GM23248 (cell line): Measurements from ENCODE around the gene DDOST. TPM values are rescaled to one million over a fixed set of nuclear protein-coding genes. Genes with fewer than 3 reads are reported as not detected.

Source experiments
- DNase-seq: peaks from one replicate; pipeline ENCODE4 v3.0.0-alpha.2; 2015
- H2AFZ ChIP-seq: fragments of 200-600 bp; sonication (generic); 2 replicates; pipeline ENCODE4 v1.6.1; 2016; ENCODE audit warnings: antibody characterized with exemption
- H3F3A ChIP-seq: fragments of 200-600 bp; sonication (generic); 2 replicates; pipeline ENCODE4 v1.6.1; 2016; ENCODE audit warnings: mild to moderate bottlenecking, antibody characterized with exemption, mixed run types; ENCODE audit not compliant: insufficient read depth
- H3K27ac ChIP-seq: fragments of 200-600 bp; sonication (generic); 2 replicates; pipeline ENCODE4 v1.5.1; 2016; ENCODE audit warnings: mild to moderate bottlenecking
- H3K27me3 ChIP-seq: fragments of 200-600 bp; sonication (generic); replicated peaks from 2 replicates; pipeline ENCODE4 v1.6.1; 2016; ENCODE audit warnings: mild to moderate bottlenecking; ENCODE audit not compliant: insufficient read depth
- H3K36me3 ChIP-seq: fragments of 200-600 bp; sonication (generic); 2 replicates; pipeline ENCODE4 v1.6.1; 2016; ENCODE audit warnings: low read depth, mild to moderate bottlenecking
- H3K4me1 ChIP-seq: fragments of 200-600 bp; sonication (generic); 2 replicates; pipeline ENCODE4 v1.6.1; 2016; ENCODE audit warnings: mild to moderate bottlenecking; ENCODE audit not compliant: insufficient read depth
- H3K4me2 ChIP-seq: fragments of 200-600 bp; sonication (generic); one replicate; pipeline ENCODE4 v1.6.1; 2016; ENCODE audit warnings: mild to moderate bottlenecking; ENCODE audit not compliant: unreplicated experiment
- H3K4me3 ChIP-seq: fragments of 200-600 bp; sonication (generic); 2 replicates; pipeline ENCODE4 v1.5.1; 2016; ENCODE audit warnings: mild to moderate bottlenecking
- H3K79me2 ChIP-seq: fragments of 200-600 bp; sonication (generic); 2 replicates; pipeline ENCODE4 v1.6.1; 2016; ENCODE audit warnings: mild to moderate bottlenecking; ENCODE audit not compliant: insufficient read depth
- H3K9ac ChIP-seq: fragments of 200-600 bp; sonication (generic); 2 replicates; pipeline ENCODE4 v1.6.1; 2016; ENCODE audit warnings: mild to moderate bottlenecking
- H3K9me2 ChIP-seq: fragments of 200-600 bp; sonication (generic); 2 replicates; pipeline ENCODE4 v1.6.1; 2016; ENCODE audit warnings: mixed run types, mild to moderate bottlenecking, moderate library complexity; ENCODE audit not compliant: insufficient read depth
- H3K9me3 ChIP-seq: fragments of 200-600 bp; sonication (generic); one replicate; pipeline ENCODE4 v1.6.1; 2017; ENCODE audit warnings: low read depth
- H4K20me1 ChIP-seq: fragments of 200-600 bp; sonication (generic); 2 replicates; pipeline ENCODE4 v1.6.0; 2016; ENCODE audit not compliant: insufficient read depth
- EZH2 ChIP-seq: fragments of 200-600 bp; sonication (generic); IDR thresholded peaks from 2 replicates; pipeline ENCODE4 v1.6.1; 2018; ENCODE audit warnings: antibody characterized with exemption, mild to moderate bottlenecking; ENCODE audit not compliant: insufficient read depth, poor library complexity, severe bottlenecking
- EZH2phosphoT487 ChIP-seq: fragments of 200-600 bp; sonication (generic); IDR thresholded peaks from 2 replicates; pipeline ENCODE4 v1.6.1; 2018; ENCODE audit warnings: antibody characterized with exemption, moderate library complexity, mild to moderate bottlenecking, low read depth; ENCODE audit not compliant: insufficient read depth
- WGBS, 2 experiments: methylation state at CpG; one replicate each; pipeline ENCODE4 v1.1.6; 2015 to 2017; ENCODE audit warnings: low lambda C conversion rate in 2 of 2, low coverage in 1 of 2; ENCODE audit errors: missing lambda C conversion rate in 2 of 2; 5-methylcytosine and 5-hydroxymethylcytosine counted together
- in situ Hi-C: fragments of 300-500 bp; cut with MboI; formaldehyde crosslinking; loops from 2 replicates; pipeline ENCODE4 v1.15.0; 2020
- polyA plus RNA-seq: library from polyadenylated mRNA; unstranded; fragments of >200 nt; fragmentation: Nextera tagmentation; extraction: Ambion mirVana; gene quantifications from 2 replicates; pipeline ENCODE4 v1.2.1, GENCODE V29; 2016
- total RNA-seq: library from RNA; depleted of rRNA; stranded (reverse); fragments of >200 nt; shearing (Covaris generic); gene quantifications from 2 replicates; pipeline ENCODE4 v1.2.3, GENCODE V29; 2014

DDOST gene
- total and polyA plus RNA-seq, 2 experiments from 2014 or later, result 348 to 356 TPM

DNA sequence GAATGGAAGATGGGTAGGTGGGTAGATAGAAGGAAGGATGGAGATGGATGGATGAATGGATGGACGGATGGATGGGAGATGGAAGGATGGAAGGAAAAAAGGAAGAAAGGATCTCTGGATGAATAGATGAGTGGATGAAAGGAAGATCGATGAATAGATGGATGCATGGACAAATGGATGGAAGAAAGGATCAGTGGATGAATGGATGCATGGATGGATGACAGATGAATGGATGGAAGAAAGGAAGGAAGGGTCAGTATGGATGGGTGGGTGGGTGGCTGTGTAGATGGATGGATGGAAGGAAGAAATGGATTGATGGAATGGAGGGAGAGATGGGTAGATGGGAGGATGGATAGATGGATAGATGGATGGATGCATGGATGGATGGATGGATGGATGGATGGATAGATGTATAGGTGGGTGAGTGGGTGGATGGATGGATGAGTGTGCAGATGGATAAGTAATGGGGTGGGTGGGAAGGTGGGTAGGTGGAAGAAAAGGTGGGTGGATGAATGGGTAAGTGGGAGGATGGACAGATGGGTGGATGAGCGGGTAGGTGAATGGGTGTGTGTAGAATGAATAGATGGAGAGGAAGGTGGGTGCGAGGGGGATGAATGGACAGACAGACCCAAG is 42.1 kb upstream of the DDOST start:
- H3K79me2 ChIP-seq, result no peaks in the 10 kb centered on the region
- no peaks in the 10 kb centered on the region for H3K9me3 ChIP-seq
- no peak for DNase-seq
- 89 to 98% methylated on average over 4 of the region's 4 CpGs for WGBS, 2 experiments
- no peak overlapping the region for H3K4me3 ChIP-seq
- H3K27me3 ChIP-seq, result no peaks in the 10 kb centered on the region
- H3K4me1 ChIP-seq, result peaks cover 9% of the 10 kb centered on the region
- no peaks in the 10 kb centered on the region for H3K36me3 ChIP-seq
- in situ Hi-C loops, result no loop called here
- no peaks in the 10 kb centered on the region for H4K20me1 ChIP-seq
- no peak overlapping the region for H3K4me2 ChIP-seq
- no peaks in the 10 kb centered on the region for H3K9me2 ChIP-seq
- no peak overlapping the region for H3K27ac ChIP-seq
- no peak for TF ChIP-seq EZH2phosphoT487
- TF ChIP-seq EZH2, result no peak
- no peaks in the 10 kb centered on the region for H3F3A ChIP-seq
- no peak overlapping the region for H3K9ac ChIP-seq
- H2AFZ ChIP-seq, result no peak overlapping the region

DNA sequence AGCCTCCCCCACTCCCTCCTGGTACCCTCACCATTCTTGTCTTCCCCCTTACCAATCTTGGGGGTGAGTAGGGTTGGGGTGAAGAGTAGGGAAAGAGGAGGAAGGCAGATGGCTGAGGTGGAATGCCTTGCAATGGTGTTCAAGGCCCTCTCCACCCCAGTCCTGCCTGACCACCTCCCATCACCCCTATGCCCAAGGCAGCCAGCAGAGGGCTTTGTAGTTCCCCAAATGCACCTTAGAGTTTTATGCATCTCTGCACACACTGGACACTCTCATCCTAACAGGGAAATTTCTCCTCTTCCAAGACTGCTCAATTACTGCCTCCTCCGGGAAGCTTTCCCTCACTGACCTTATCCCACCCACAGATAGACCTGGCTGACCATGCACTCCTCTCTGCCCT is 41.2 kb upstream of the DDOST start:
- Histone ChIP-seq H3K4me2 (no peak overlapping the region), H3K4me3 (no peak overlapping the region), H3K4me1 (peaks cover 17% of the 10 kb centered on the region), H3K27ac (no peak overlapping the region), H3K9ac (no peak overlapping the region), H3K9me3 (no peaks in the 10 kb centered on the region), H2AFZ (no peak overlapping the region), H3K79me2 (no peaks in the 10 kb centered on the region), H3K9me2 (no peaks in the 10 kb centered on the region), H4K20me1 (no peaks in the 10 kb centered on the region), H3F3A (no peaks in the 10 kb centered on the region), H3K27me3 (no peaks in the 10 kb centered on the region), H3K36me3 (no peaks in the 10 kb centered on the region)
- peak; percentile 46 for DNase-seq
- in situ Hi-C loops, result no loop called here
- TF ChIP-seq EZH2, result no peak
- no peak for TF ChIP-seq EZH2phosphoT487
- WGBS, 2 experiments, result 82 to 100% methylated on average over 1 of the region's 1 CpG

DNA sequence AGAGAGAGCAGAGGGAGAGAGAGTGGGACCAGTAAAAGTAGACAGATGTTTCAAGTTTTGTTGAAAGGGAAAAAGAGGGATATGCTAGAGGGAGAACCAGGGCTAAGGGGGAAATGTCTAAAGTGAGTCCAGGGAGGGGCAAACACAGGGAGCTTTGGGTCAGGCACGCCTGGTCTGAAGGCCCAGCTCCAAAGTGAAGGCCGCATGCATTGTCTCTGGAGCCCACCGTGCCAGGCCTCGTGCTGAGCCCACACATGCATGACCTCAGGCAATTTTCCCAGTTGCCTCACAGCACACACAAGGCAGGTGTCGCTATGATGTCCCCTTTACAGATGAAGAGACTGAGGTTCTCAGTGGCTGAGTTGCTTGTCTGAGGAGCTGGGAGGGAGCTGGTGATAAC is 40.7 kb upstream of the DDOST start:
- Histone ChIP-seq H3K27me3 (no peaks in the 10 kb centered on the region), H3K9me3 (no peaks in the 10 kb centered on the region), H3K36me3 (no peaks in the 10 kb centered on the region), H3K9me2 (no peaks in the 10 kb centered on the region), H3K4me3 (no peak overlapping the region), H4K20me1 (no peaks in the 10 kb centered on the region), H3F3A (no peaks in the 10 kb centered on the region), H3K27ac (no peak overlapping the region), H3K4me2 (no peak overlapping the region), H3K79me2 (no peaks in the 10 kb centered on the region), H2AFZ (no peak overlapping the region), H3K4me1 (peaks cover 22% of the 10 kb centered on the region), H3K9ac (no peak overlapping the region)
- WGBS, 2 experiments, result 78 to 86% methylated on average over 5 of the region's 5 CpGs
- TF ChIP-seq EZH2 (no peak), EZH2phosphoT487 (no peak)
- no peak for DNase-seq
- in situ Hi-C loops, result no loop called here

DNA sequence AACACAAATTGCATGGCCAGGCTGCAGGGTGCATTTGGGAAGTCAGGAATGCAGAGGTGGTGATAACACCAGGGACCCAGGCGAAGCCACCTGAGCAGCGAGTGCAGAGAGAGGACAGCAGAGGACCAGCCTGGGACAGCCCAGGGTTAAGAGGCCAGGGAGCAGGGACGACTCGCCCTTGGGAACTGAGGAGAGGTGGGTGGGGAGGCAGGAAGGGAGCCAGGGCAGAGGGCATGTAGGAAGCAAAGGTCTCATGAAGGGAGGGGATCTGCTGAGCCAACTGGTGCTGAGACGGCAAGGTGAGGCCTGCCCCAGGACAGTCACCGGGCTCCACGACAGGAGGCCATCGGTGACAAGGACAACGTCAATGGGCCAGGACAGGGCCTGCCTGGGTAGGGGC is 40.3 kb upstream of the DDOST start:
- 77 to 79% methylated on average over 9 of the region's 9 CpGs for WGBS, 2 experiments
- no peaks in the 10 kb centered on the region for H3K27me3 ChIP-seq
- H3K9me3 ChIP-seq, result no peaks in the 10 kb centered on the region
- no peaks in the 10 kb centered on the region for H3K9me2 ChIP-seq
- H3K36me3 ChIP-seq, result no peaks in the 10 kb centered on the region
- H2AFZ ChIP-seq, result no peak overlapping the region
- H3K9ac ChIP-seq, result no peak overlapping the region
- no peak overlapping the region for H3K4me2 ChIP-seq
- no peak for TF ChIP-seq EZH2
- TF ChIP-seq EZH2phosphoT487, result no peak
- in situ Hi-C loops, result no loop called here
- DNase-seq, result no peak
- no peaks in the 10 kb centered on the region for H4K20me1 ChIP-seq
- no peaks in the 10 kb centered on the region for H3K79me2 ChIP-seq
- H3K4me3 ChIP-seq, result no peak overlapping the region
- H3K4me1 ChIP-seq, result peaks cover 22% of the 10 kb centered on the region
- H3F3A ChIP-seq, result no peaks in the 10 kb centered on the region
- no peak overlapping the region for H3K27ac ChIP-seq

DNA sequence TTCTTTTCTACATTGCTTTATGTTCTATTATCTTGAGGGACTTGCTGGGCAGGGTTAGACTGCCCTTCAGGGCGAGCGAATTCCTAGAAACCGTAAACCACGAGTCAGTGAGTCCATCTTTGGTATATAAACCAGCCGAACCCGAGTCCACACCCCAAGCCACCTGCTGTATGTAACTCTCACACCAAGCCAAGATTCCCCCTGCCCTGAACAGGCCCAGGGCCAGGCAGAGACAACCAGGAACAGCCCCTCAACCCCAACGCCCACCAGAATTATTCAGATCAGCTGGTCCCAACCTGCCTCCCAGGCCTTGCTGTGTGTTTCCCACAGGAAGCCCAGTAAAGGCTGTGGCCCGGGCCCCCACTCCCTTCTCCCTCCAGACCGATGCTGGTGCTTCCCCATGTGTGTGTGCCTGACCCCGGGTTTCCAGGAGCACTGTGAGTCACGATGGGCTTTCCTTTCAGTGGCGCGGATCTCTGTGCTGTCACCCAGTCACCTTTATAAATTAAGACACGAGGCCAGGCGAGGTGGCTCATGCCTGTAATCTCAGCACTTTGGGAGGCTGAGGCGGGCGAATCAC is 39.6 kb upstream of the DDOST start:
- Histone ChIP-seq H3K9me3 (no peaks in the 10 kb centered on the region), H3K4me2 (no peak overlapping the region), H2AFZ (no peak overlapping the region), H3K36me3 (no peaks in the 10 kb centered on the region), H3K27ac (no peak overlapping the region), H3K9ac (no peak overlapping the region), H3K79me2 (no peaks in the 10 kb centered on the region), H4K20me1 (no peaks in the 10 kb centered on the region), H3K27me3 (no peaks in the 10 kb centered on the region), H3F3A (no peaks in the 10 kb centered on the region), H3K4me1 (peaks cover 22% of the 10 kb centered on the region), H3K9me2 (no peaks in the 10 kb centered on the region), H3K4me3 (no peak overlapping the region)
- TF ChIP-seq EZH2, result no peak
- in situ Hi-C loops, result no loop called here
- no peak for DNase-seq
- 88 to 89% methylated on average over 17 of the region's 17 CpGs for WGBS, 2 experiments
